Gastrocnemius medialis (tissue), 4 donors: ENCODE measurements around the gene C19orf12. TPM values are rescaled to one million over a fixed set of nuclear protein-coding genes. Genes with fewer than 3 reads are reported as not detected.

Experiments
- ATAC-seq, 2 donors: fragments of 150-250 bp; one replicate each; pipeline ENCODE4 v1.9.1; 2016
- DNase-seq, 2 donors: peaks; one replicate each; pipeline ENCODE4 v3.0.0-alpha.2; 2019
- H3K27ac ChIP-seq, 4 donors: fragments of 200-600 bp; sonication (generic); 1 replicate in 1 of 4; 2 replicates in 3 of 4; pipeline ENCODE4 v1.5.1; 2016 to 2018; ENCODE audit warnings: mild to moderate bottlenecking in 2 of 4, moderate library complexity in 1 of 4
- H3K27me3 ChIP-seq, 3 donors: fragments of 200-600 bp; sonication (generic) in 2 of 3; 1 replicate in 1 of 3; 2 replicates in 2 of 3; pipeline versions ENCODE4 v1.5.1 to v1.6.0; 2016 to 2019; ENCODE audit warnings: mild to moderate bottlenecking in 1 of 3, moderate library complexity in 1 of 3
- H3K36me3 ChIP-seq, 2 donors: fragments of 200-600 bp; sonication (generic) in 1 of 2; one replicate each; pipeline ENCODE4 v1.5.1; 2017 to 2018
- H3K4me1 ChIP-seq, 2 donors: fragments of 200-600 bp; sonication (generic) in 1 of 2; one replicate each; pipeline ENCODE4 v1.5.1; 2016 to 2017; ENCODE audit warnings: mild to moderate bottlenecking in 2 of 2
- H3K4me3 ChIP-seq, 4 donors: fragments of 200-600 bp; sonication (generic) in 3 of 4; 1 replicate in 1 of 4; 2 replicates in 3 of 4; pipeline ENCODE4 v1.5.1; 2016 to 2019; ENCODE audit warnings: mild to moderate bottlenecking in 2 of 4
- H3K9me3 ChIP-seq, 3 donors: fragments of 200-600 bp; sonication (generic) in 2 of 3; 1 replicate in 1 of 3; 2 replicates in 2 of 3; pipeline ENCODE4 v1.5.1; 2016 to 2019
- CTCF ChIP-seq, 5 experiments: fragments of 450-650 bp in 3 of 5; fragments of 200-600 bp in 2 of 5; sonication (generic) in 2 of 5; IDR thresholded peaks in 4 of 5; conservative IDR thresholded peaks in 1 of 5; 1 replicate in 4 of 5; 2 replicates in 1 of 5; pipeline ENCODE4 v1.5.1; 2016 to 2019; ENCODE audit warnings: antibody characterized with exemption in 5 of 5, mild to moderate bottlenecking in 3 of 5, moderate library complexity in 3 of 5
- POLR2A ChIP-seq, 2 donors: fragments of 450-650 bp; IDR thresholded peaks; one replicate each; pipeline ENCODE4 v1.6.1; 2017; ENCODE audit warnings: antibody characterized with exemption in 2 of 2, mild to moderate bottlenecking in 2 of 2, moderate library complexity in 2 of 2
- in situ Hi-C, 4 donors: fragments of 200-750 bp; cut with MboI; loops; one replicate each; pipeline versions ENCODE4 v1.15.0 to v1.8.0; 2017; ENCODE audit warnings: low sequenced_read_pairs in 4 of 4
- intact Hi-C: fragments of 100-400 bp; cut with DNase I; formaldehyde crosslinking; loops from one replicate; pipeline ENCODE4 v1.15.1; 2023; ENCODE audit warnings: low total_unique reads
- total RNA-seq, 4 donors: library from RNA; depleted of rRNA; stranded (reverse); fragments of >200 nt; gene quantifications; one replicate each; pipeline versions ENCODE4 v1.1.0 to v1.2.3, GENCODE V29; 2016

Gene C19orf12
- total RNA-seq, 4 donors from 2014 or later, result 54.4 to 142 (median 69.8) TPM

GRCh38 chr19:29760752-29761502 lies 45.9 kb upstream of the C19orf12 start:
- Histone ChIP-seq H3K9me3 (no peaks in the 10 kb centered on the region), H3K4me1 (peaks cover 0 to 3% of the 10 kb centered on the region in 2 donors), H3K27me3 (no peaks in the 10 kb centered on the region), H3K27ac (no peak overlapping the region), H3K36me3 (no peaks in the 10 kb centered on the region), H3K4me3 (no peak overlapping the region)
- intact Hi-C loops, result loop anchor here (1.0 kb wide), 1 partner anchor 112 kb away; no protein-coding TSS in a partner anchor
- in situ Hi-C loops, result loop anchor here (10.0 to 25.0 kb wide), 4 partner anchors 101 to 901 kb away; no protein-coding TSS in a partner anchor
- ATAC-seq, result no peak
- DNase-seq, result no peak
- TF ChIP-seq POLR2A (IDR thresholded peaks at IDR 0.05) (no peak), CTCF (IDR thresholded peaks at IDR 0.05 in 4 of 5, conservative IDR thresholded peaks at IDR 0.05 in 1 of 5) (no peak)

- in situ Hi-C loops, result loop anchor here in 3 of 4 donors (25.0 kb wide), 3 partner anchors 103 to 903 kb away; no protein-coding TSS in a partner anchor
- H3K27me3 ChIP-seq, result no peaks in the 10 kb centered on the region
- TF ChIP-seq CTCF (IDR thresholded peaks at IDR 0.05 in 4 of 5, conservative IDR thresholded peaks at IDR 0.05 in 1 of 5) (no peak), POLR2A (IDR thresholded peaks at IDR 0.05) (no peak)
- no peaks in the 10 kb centered on the region for H3K36me3 ChIP-seq
- ATAC-seq (no peak), DNase-seq (no peak)
- no peak overlapping the region for H3K4me3 ChIP-seq
- H3K27ac ChIP-seq, result no peak overlapping the region
- no peaks in the 10 kb centered on the region for H3K9me3 ChIP-seq
- peaks cover 0 to 3% of the 10 kb centered on the region in 2 donors for H3K4me1 ChIP-seq
- intact Hi-C loops, result no loop called here
Observed at GRCh38 chr19:29759359-29759758, 44.3 kb upstream of the C19orf12 start.

DNA sequence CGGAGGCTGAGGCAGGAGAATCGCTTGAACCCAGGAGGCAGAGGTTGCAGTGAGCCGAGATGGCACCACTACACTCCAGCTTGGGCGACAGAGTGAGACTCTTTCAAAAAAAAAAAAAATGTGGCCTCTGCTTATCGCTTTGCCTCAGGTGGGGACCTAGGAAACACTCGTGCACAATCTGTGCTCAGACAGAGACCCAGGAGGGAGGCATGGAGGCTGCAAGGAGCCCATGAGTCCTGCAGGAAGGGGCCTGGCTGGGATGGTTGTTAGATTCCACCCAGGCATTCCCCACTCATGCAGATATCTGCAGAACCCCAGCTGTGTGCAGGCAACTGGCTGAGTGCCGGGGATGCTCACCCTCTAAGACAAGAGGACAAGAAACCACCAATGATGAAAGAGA lies 43.8 kb upstream of the C19orf12 start:
- no peaks in the 10 kb centered on the region for H3K36me3 ChIP-seq
- H3K27ac ChIP-seq, result no peak overlapping the region
- TF ChIP-seq POLR2A (IDR thresholded peaks at IDR 0.05), result no peak
- ATAC-seq, result no peak
- in situ Hi-C loops, result loop anchor here in 3 of 4 donors (25.0 kb wide), 3 partner anchors 103 to 903 kb away; no protein-coding TSS in a partner anchor
- DNase-seq, result no peak
- H3K27me3 ChIP-seq, result no peaks in the 10 kb centered on the region
- H3K4me1 ChIP-seq, result peaks cover 0 to 3% of the 10 kb centered on the region in 2 donors
- no peaks in the 10 kb centered on the region for H3K9me3 ChIP-seq
- intact Hi-C loops, result no loop called here
- H3K4me3 ChIP-seq, result no peak overlapping the region

DNA sequence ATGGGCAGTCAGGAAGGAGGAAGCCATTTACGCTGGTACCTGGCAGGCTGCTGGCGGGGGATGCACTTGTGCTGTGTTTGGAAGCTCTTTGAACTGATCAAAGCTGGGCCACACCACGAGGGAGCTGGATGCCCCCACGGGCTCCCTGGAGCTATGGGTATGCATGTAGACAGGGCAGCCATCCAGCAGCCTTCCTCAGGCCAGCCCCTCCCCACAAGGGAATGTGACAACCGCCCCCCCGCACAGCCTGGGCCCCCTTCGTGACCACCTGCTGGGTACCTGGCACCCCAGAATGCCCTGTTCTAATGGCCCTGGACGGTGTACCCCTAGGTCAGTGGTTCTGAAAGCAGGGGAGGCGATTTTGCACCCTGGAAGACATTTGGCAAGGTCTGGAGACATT lies 42.5 kb upstream of the C19orf12 start:
- H3K4me1 ChIP-seq, result peaks cover 0 to 3% of the 10 kb centered on the region in 2 donors
- no peak overlapping the region for H3K4me3 ChIP-seq
- DNase-seq (no peak), ATAC-seq (no peak)
- no peaks in the 10 kb centered on the region for H3K36me3 ChIP-seq
- no peak for TF ChIP-seq CTCF (IDR thresholded peaks at IDR 0.05 in 4 of 5, conservative IDR thresholded peaks at IDR 0.05 in 1 of 5)
- TF ChIP-seq POLR2A (IDR thresholded peaks at IDR 0.05), result no peak
- H3K27me3 ChIP-seq, result no peaks in the 10 kb centered on the region
- in situ Hi-C loops, result loop anchor here in 3 of 4 donors (25.0 kb wide), 3 partner anchors 105 to 905 kb away; no protein-coding TSS in a partner anchor
- intact Hi-C loops, result no loop called here
- H3K9me3 ChIP-seq, result no peaks in the 10 kb centered on the region
- H3K27ac ChIP-seq, result no peak overlapping the region

DNA sequence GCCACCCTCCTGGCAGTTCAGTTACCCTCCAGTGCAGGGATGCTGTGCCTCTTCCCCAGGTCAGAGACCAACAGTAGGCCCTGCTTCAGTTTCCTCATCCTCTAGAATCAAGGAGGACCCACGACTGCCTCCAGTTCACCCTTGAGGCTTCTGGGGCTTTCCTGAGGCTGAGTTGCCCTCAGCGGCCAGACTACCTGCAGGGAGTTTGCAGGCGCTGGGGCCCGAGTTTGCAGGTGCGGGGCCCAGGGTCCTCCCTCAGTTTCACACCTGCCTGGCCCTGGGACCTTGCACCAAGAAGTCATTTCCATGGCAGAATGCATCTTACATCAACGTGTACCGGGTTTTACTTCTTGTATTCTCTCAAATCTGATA lies 38.9 kb upstream of the C19orf12 start:
- no peaks in the 10 kb centered on the region for H3K36me3 ChIP-seq
- no peak overlapping the region for H3K4me3 ChIP-seq
- H3K27me3 ChIP-seq, result peaks cover 0 to 3% (median 0%) of the 10 kb centered on the region in 3 donors
- in situ Hi-C loops, result loop anchor here in 3 of 4 donors (25.0 kb wide), 3 partner anchors 108 to 908 kb away; no protein-coding TSS in a partner anchor
- H3K9me3 ChIP-seq, result no peaks in the 10 kb centered on the region
- TF ChIP-seq POLR2A (IDR thresholded peaks at IDR 0.05) (no peak), CTCF (IDR thresholded peaks at IDR 0.05 in 4 of 5, conservative IDR thresholded peaks at IDR 0.05 in 1 of 5) (no peak)
- no peak for DNase-seq
- H3K27ac ChIP-seq, result no peak overlapping the region
- intact Hi-C loops, result no loop called here
- H3K4me1 ChIP-seq, result no peaks in the 10 kb centered on the region
- ATAC-seq, result no peak
